Transverse colon (tissue), 4 donors: ENCODE measurements around the gene SFN. TPM values are rescaled to one million over a fixed set of nuclear protein-coding genes. Genes with fewer than 3 reads are reported as not detected.
A peak's percentile ranks its signal among the peaks of the same experiment; 100 is the strongest.

ENCODE experiments used
- DNase-seq: peaks from one replicate; pipeline ENCODE4 v3.0.0-alpha.2; 2019
- H3K27ac ChIP-seq, 4 donors: fragments of 200-600 bp; sonication (generic); 2 replicates each; pipeline ENCODE4 v1.5.1; 2016 to 2018; ENCODE audit warnings: inconsistent platforms in 4 of 4
- H3K27me3 ChIP-seq: fragments of 200-600 bp; sonication (generic); 2 replicates; pipeline ENCODE4 v1.5.1; 2017; ENCODE audit warnings: inconsistent platforms
- H3K36me3 ChIP-seq, 4 donors: fragments of 200-600 bp; sonication (generic); 2 replicates each; pipeline ENCODE4 v1.5.1; 2017 to 2019; ENCODE audit warnings: inconsistent platforms in 4 of 4
- H3K4me1 ChIP-seq, 4 donors: fragments of 200-600 bp; sonication (generic); 2 replicates each; pipeline ENCODE4 v1.5.1; 2017 to 2020; ENCODE audit warnings: inconsistent platforms in 4 of 4
- H3K4me3 ChIP-seq, 4 donors: fragments of 200-600 bp; sonication (generic); 1 replicate in 1 of 4; 2 replicates in 3 of 4; pipeline versions ENCODE4 v1.5.1 to v1.6.1; 2017 to 2019; ENCODE audit warnings: inconsistent platforms in 4 of 4
- H3K9me3 ChIP-seq, 2 donors: fragments of 200-600 bp; sonication (generic); 2 replicates each; pipeline ENCODE4 v1.5.1; 2017 to 2019; ENCODE audit warnings: inconsistent platforms in 2 of 2
- EP300 ChIP-seq: sonication (generic); formaldehyde crosslinking; IDR thresholded peaks from one replicate; pipeline ENCODE4 v1.6.1; 2017; ENCODE audit warnings: antibody characterized with exemption, low read depth
- POLR2A ChIP-seq: fragments of 450-650 bp; IDR thresholded peaks from one replicate; pipeline ENCODE4 v1.6.1; 2016; ENCODE audit warnings: antibody characterized with exemption, mild to moderate bottlenecking, moderate library complexity
- POLR2AphosphoS5 ChIP-seq, 3 donors: sonication (generic); formaldehyde crosslinking; IDR thresholded peaks; one replicate each; pipeline ENCODE4 v1.6.1; 2016; ENCODE audit warnings: antibody characterized with exemption in 3 of 3
- WGBS, 2 donors: methylation state at CpG; one replicate each; pipeline ENCODE4 v1.1.5; 2018; ENCODE audit warnings: low coverage in 1 of 2; 5-methylcytosine and 5-hydroxymethylcytosine counted together
- in situ Hi-C, 4 donors: fragments of 200-750 bp; cut with MboI; loops; one replicate each; pipeline versions ENCODE4 v1.15.0 to v1.15.1; 2017; ENCODE audit warnings: low sequenced_read_pairs in 3 of 4, low pct_ligation_motif_present in 1 of 4, low pct_unique_long_range_greater_than_20kb in 1 of 4
- intact Hi-C: fragments of 100-400 bp; cut with DNase I; formaldehyde crosslinking; loops from one replicate; pipeline ENCODE4 v1.15.1; 2023; ENCODE audit warnings: low total_unique reads
- small RNA-seq, 4 donors: library from RNA; depleted of rRNA; stranded (forward); fragments of <200 nt; gene quantifications; one replicate each; pipeline ENCODE3, GENCODE V24; 2016
- total RNA-seq, 4 donors: library from RNA; depleted of rRNA; stranded (reverse); fragments of >200 nt; gene quantifications; one replicate each; pipeline ENCODE4 v1.1.0, GENCODE V29; 2016
- TF ChIP-seq, protein P1 (sequence below), 5 experiments: fragments of 200-600 bp in 3 of 5; fragments of 450-650 bp in 2 of 5; sonication (generic) in 3 of 5; IDR thresholded peaks; 1 replicate in 2 of 5; 2 replicates in 3 of 5; pipeline ENCODE4 v1.5.1; 2016 to 2017; ENCODE audit warnings: antibody characterized with exemption in 5 of 5, inconsistent platforms in 3 of 5, mild to moderate bottlenecking in 2 of 5, moderate library complexity in 1 of 5

SFN gene
- total RNA-seq, 4 donors from 2014 or later: 50.2 to 197 (median 163) TPM

DNA sequence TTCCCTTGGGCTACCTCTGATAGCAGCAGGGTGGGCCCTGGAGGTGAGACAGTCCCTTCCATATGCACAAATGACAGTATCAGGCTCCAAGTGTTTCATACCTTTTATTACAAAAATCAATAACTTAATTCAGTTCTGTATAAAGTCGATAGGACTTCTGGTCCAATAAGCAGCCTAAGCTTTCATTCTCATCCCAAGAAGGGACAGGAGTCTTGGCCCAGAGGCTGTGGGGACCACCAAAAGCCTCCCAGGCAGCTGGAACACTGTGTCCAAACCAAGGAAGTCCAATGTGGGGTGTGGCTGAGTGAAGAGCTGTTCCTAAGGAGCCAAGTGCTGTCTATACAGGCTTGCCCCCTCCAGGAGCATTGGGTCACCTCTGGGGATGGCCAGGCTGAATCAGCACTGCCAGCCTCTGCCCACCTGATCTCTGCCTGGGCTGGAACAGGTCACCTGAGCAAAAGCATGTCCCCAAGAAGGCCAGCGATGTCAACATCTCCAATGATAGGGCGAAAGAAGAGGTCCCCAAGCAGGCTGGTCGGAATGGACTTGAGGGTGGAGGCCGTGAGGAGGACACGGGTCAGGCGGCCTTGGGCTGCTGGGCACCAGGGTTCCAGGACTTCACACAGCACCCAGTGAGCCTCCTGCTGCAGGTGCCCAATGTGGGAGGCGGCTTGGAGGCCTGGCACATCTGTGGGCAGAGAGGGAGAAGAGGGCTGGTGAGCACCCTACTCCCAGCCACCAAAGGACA, 48.6 kb downstream of the SFN start:
- TF ChIP-seq POLR2A (no peak), EP300 (no peak)
- TF ChIP-seq, protein P1, sequence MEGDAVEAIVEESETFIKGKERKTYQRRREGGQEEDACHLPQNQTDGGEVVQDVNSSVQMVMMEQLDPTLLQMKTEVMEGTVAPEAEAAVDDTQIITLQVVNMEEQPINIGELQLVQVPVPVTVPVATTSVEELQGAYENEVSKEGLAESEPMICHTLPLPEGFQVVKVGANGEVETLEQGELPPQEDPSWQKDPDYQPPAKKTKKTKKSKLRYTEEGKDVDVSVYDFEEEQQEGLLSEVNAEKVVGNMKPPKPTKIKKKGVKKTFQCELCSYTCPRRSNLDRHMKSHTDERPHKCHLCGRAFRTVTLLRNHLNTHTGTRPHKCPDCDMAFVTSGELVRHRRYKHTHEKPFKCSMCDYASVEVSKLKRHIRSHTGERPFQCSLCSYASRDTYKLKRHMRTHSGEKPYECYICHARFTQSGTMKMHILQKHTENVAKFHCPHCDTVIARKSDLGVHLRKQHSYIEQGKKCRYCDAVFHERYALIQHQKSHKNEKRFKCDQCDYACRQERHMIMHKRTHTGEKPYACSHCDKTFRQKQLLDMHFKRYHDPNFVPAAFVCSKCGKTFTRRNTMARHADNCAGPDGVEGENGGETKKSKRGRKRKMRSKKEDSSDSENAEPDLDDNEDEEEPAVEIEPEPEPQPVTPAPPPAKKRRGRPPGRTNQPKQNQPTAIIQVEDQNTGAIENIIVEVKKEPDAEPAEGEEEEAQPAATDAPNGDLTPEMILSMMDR (IDR thresholded peaks at IDR 0.05): no peak
- 80 to 88% methylated on average over 1 to 8 of the region's 8 CpGs for WGBS, 2 donors
- H3K4me1 ChIP-seq: peaks cover 0 to 32% (median 26%) of the 10 kb centered on the region in 4 donors
- DNase-seq: no peak
- no peaks in the 10 kb centered on the region for H3K36me3 ChIP-seq
- intact Hi-C loops: no loop called here
- no peak overlapping the region for H3K4me3 ChIP-seq
- H3K27me3 ChIP-seq: no peaks in the 10 kb centered on the region
- in situ Hi-C loops: no loop called here
- H3K9me3 ChIP-seq: no peaks in the 10 kb centered on the region
- peak overlapping the region in 1 of 4 donors; percentile 55 for H3K27ac ChIP-seq

GRCh38 chr1:26912147-26912490, 49.2 kb downstream of the SFN start:
- Histone ChIP-seq H3K27ac (no peak overlapping the region), H3K4me3 (no peak overlapping the region), H3K4me1 (peaks cover 0 to 32% (median 26%) of the 10 kb centered on the region in 4 donors), H3K36me3 (no peaks in the 10 kb centered on the region), H3K27me3 (no peaks in the 10 kb centered on the region), H3K9me3 (no peaks in the 10 kb centered on the region)
- intact Hi-C loops: no loop called here
- DNase-seq: no peak
- 20 to 55% methylated on average over 1 to 2 of the region's 2 CpGs for WGBS, 2 donors
- TF ChIP-seq, protein P1 (IDR thresholded peaks at IDR 0.05): no peak
- TF ChIP-seq EP300: no peak
- no peak for TF ChIP-seq POLR2AphosphoS5 (IDR thresholded peaks at IDR 0.05)
- TF ChIP-seq POLR2A: no peak
- in situ Hi-C loops: no loop called here

GRCh38 chr1:26913389-26913753, 50.4 kb downstream of the SFN start:
- intact Hi-C loops: no loop called here
- no peaks in the 10 kb centered on the region for H3K36me3 ChIP-seq
- H3K4me3 ChIP-seq: no peak overlapping the region
- no peaks in the 10 kb centered on the region for H3K9me3 ChIP-seq
- H3K4me1 ChIP-seq: peaks cover 0 to 32% (median 26%) of the 10 kb centered on the region in 4 donors
- in situ Hi-C loops: no loop called here
- peak overlapping the region; percentile 78 to 90 (median 82) for H3K27ac ChIP-seq
- TF ChIP-seq EP300 (no peak), POLR2A (no peak), POLR2AphosphoS5 (IDR thresholded peaks at IDR 0.05) (no peak)
- TF ChIP-seq, protein P1 (IDR thresholded peaks at IDR 0.05): no peak
- 67 to 70% methylated on average over 1 to 4 of the region's 5 CpGs for WGBS, 2 donors
- DNase-seq: no peak
- H3K27me3 ChIP-seq: no peaks in the 10 kb centered on the region

Small RNA genes lying within 50 kb of the gene (small RNA-seq; reads per million reads assigned to genes)
- 0 reads per million in 4 donors for gene RN7SL165P

Other genes with a start within 250 kb of the SFN start
- 10 to 100 TPM; 43.4 to 72.0 (median 53.1) TPM for gene ARID1A, start 167.1 kb upstream of the SFN start, total RNA-seq
- gene PIGV, start 75.2 kb upstream of the SFN start, total RNA-seq: 10 to 100 TPM; 16.1 to 32.2 (median 24.2) TPM
- gene ZDHHC18, start 36.5 kb upstream of the SFN start, total RNA-seq: 10 to 100 TPM in 3 of 4 donors, 1 to 10 TPM in 1; 4.4 to 37.3 (median 28.0) TPM
- 10 to 100 TPM; 14.7 to 75.2 (median 28.7) TPM for gene GPN2, start 27.1 kb downstream of the SFN start, total RNA-seq
- 10 to 100 TPM in 2 of 4 donors, 1 to 10 TPM in 2; 3.2 to 35.9 (median 10.7) TPM for gene GPATCH3, start 37.3 kb downstream of the SFN start, total RNA-seq
- 1 to 10 TPM in 1 of 4 donors, under 1 TPM in 1, not detected in 2; 0.95 to 2.7 TPM for gene NR0B2, start 50.8 kb downstream of the SFN start, total RNA-seq
- gene NUDC, start 58.6 kb downstream of the SFN start, total RNA-seq: 10 to 100 TPM; 10.8 to 39.9 (median 27.6) TPM
- 10 to 100 TPM; 11.6 to 36.2 (median 29.8) TPM for gene KDF1, start 97.3 kb downstream of the SFN start, total RNA-seq
- gene TRNP1, start 130.5 kb downstream of the SFN start, total RNA-seq: 1 to 10 TPM in 2 of 4 donors, under 1 TPM in 1, not detected in 1; 0.80 to 4.1 (median 2.3) TPM
- gene TENT5B, start 149.7 kb downstream of the SFN start, total RNA-seq: 10 to 100 TPM in 1 of 4 donors, 1 to 10 TPM in 3; 5.2 to 22.5 (median 8.3) TPM